22Rv1 (cell line): ENCODE data around the gene NDUFS8.

Source experiments
- ZFX ChIP-seq: fragments of 450-650 bp; IDR thresholded peaks from 2 replicates; pipeline ENCODE4 v1.6.1; 2017; ENCODE audit warnings: antibody characterized with exemption, borderline replicate concordance
- TF ChIP-seq, protein P1 (sequence below): fragments of 450-650 bp; IDR thresholded peaks from 2 replicates; pipeline ENCODE4 v1.5.1; 2017; ENCODE audit warnings: mild to moderate bottlenecking

DNA sequence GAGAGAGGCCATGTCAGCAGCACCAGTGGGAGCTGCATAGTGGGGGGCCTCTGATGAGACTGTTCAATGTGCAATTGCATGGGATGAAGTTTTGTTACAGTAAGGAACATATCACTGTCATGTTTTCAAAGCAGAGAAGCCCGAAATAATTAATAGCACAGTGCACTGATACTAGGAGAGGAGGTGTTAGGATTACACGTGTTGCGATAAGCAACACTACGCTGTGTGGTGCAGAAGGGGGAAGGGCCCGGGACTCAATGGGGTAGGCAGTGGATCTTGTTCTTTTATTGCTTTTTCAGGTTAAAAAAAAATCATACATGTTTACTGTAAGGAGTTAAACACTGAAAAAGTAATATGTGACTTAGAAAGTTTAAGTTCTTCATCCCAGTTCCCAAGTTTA, 37.5 kb downstream of the NDUFS8 start:
- no peak for TF ChIP-seq ZFX
- TF ChIP-seq, protein P1, sequence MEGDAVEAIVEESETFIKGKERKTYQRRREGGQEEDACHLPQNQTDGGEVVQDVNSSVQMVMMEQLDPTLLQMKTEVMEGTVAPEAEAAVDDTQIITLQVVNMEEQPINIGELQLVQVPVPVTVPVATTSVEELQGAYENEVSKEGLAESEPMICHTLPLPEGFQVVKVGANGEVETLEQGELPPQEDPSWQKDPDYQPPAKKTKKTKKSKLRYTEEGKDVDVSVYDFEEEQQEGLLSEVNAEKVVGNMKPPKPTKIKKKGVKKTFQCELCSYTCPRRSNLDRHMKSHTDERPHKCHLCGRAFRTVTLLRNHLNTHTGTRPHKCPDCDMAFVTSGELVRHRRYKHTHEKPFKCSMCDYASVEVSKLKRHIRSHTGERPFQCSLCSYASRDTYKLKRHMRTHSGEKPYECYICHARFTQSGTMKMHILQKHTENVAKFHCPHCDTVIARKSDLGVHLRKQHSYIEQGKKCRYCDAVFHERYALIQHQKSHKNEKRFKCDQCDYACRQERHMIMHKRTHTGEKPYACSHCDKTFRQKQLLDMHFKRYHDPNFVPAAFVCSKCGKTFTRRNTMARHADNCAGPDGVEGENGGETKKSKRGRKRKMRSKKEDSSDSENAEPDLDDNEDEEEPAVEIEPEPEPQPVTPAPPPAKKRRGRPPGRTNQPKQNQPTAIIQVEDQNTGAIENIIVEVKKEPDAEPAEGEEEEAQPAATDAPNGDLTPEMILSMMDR: no peak
